ENCODE results near the gene GAD1. TPM values are rescaled to one million over a fixed set of nuclear protein-coding genes. Genes with fewer than 3 reads are reported as not detected.

The GAD1 gene
- total and polyA plus RNA-seq, 2 of the 8 experiments (the other 6 are each of a cell fraction or from before 2014, with no cell fraction given): 0.65 to 1.0 TPM

- H3K56ac ChIP-seq (replicated peaks; ENCODE audit: insufficient read length, low read depth, low read length): no peak overlapping the region
- no peaks in the 10 kb centered on the region for H3K27me3 ChIP-seq (replicated peaks in 1 of 4; ENCODE audit: control insufficient read depth in 3 of 4, extremely low read depth in 1 of 4, insufficient read depth in 3 of 4, low read length in 3 of 4)
- no peaks in the 10 kb centered on the region for H3K23me2 ChIP-seq (ENCODE audit: low read depth, low read length)
- H2BK15ac ChIP-seq (ENCODE audit: low read length): no peak overlapping the region
- no peak for DNase-seq (ENCODE audit: low read depth in 1 of 2, low spot score in 2 of 2)
- H4K20me1 ChIP-seq (replicated peaks in 1 of 2; ENCODE audit: control insufficient read depth in 1 of 2, insufficient read depth in 2 of 2, low read length in 2 of 2): no peaks in the 10 kb centered on the region
- no peak overlapping the region for H4K91ac ChIP-seq (replicated peaks; ENCODE audit: insufficient read length, low read length)
- no peaks in the 10 kb centered on the region for H3K79me1 ChIP-seq (ENCODE audit: low read depth, low read length)
- TF ChIP-seq, protein P1, sequence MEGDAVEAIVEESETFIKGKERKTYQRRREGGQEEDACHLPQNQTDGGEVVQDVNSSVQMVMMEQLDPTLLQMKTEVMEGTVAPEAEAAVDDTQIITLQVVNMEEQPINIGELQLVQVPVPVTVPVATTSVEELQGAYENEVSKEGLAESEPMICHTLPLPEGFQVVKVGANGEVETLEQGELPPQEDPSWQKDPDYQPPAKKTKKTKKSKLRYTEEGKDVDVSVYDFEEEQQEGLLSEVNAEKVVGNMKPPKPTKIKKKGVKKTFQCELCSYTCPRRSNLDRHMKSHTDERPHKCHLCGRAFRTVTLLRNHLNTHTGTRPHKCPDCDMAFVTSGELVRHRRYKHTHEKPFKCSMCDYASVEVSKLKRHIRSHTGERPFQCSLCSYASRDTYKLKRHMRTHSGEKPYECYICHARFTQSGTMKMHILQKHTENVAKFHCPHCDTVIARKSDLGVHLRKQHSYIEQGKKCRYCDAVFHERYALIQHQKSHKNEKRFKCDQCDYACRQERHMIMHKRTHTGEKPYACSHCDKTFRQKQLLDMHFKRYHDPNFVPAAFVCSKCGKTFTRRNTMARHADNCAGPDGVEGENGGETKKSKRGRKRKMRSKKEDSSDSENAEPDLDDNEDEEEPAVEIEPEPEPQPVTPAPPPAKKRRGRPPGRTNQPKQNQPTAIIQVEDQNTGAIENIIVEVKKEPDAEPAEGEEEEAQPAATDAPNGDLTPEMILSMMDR (IDR thresholded peaks at IDR 0.05; ENCODE audit: control extremely low read depth in 1 of 3, insufficient read depth in 1 of 3, low read depth in 1 of 3, low read length in 3 of 3): 0 out of 4 replicates have a peak, but pooled peaks of 1 of the 3 experiments have one; percentile 1
- no peak for TF ChIP-seq NRF1 (IDR thresholded peaks at IDR 0.05; ENCODE audit: low read depth, low read length)
- H3K23ac ChIP-seq (ENCODE audit: insufficient read length): no peak overlapping the region
- 95% methylated on average over 5 of the region's 5 CpGs; no CpG with 5 or more reads in 1 of the 2 experiments for WGBS, 2 experiments (ENCODE audit: extremely low coverage in 1 of 2, insufficient coverage in 1 of 2, insufficient read length in 1 of 2, insufficient replicate concordance in 2 of 2, low coverage in 1 of 2, low lambda C conversion rate in 2 of 2, missing lambda C conversion rate in 1 of 2)
- H3K36me3 ChIP-seq (ENCODE audit: control insufficient read depth in 2 of 4, insufficient read depth in 4 of 4, low read length in 3 of 4): no peaks in the 10 kb centered on the region; a peak in 1 of 8 replicates
- no peak overlapping the region for H3K14ac ChIP-seq (ENCODE audit: insufficient read length)
- no peaks in the 10 kb centered on the region for H3K4me1 ChIP-seq (replicated peaks in 1 of 4; ENCODE audit: control insufficient read depth in 3 of 4, insufficient read depth in 4 of 4, low read length in 3 of 4)
- H2AFZ ChIP-seq (ENCODE audit: low read length): no peak overlapping the region
- no peak overlapping the region for H3K27ac ChIP-seq (ENCODE audit: low read depth, low read length)
- no peak overlapping the region for H3K4me2 ChIP-seq (ENCODE audit: insufficient read depth in 1 of 2, low read depth in 2 of 2, low read length in 2 of 2)
- H3K4me3 ChIP-seq (ENCODE audit: extremely low read depth in 1 of 4, insufficient read depth in 2 of 4, low read depth in 3 of 4, low read length in 4 of 4): no peak overlapping the region
- no peak overlapping the region for H3K9ac ChIP-seq (replicated peaks in 1 of 4; ENCODE audit: extremely low read depth in 1 of 4, low read depth in 3 of 4, low read length in 3 of 4)
- no peak overlapping the region for H4K5ac ChIP-seq (ENCODE audit: insufficient read length, low read depth, low read length)
- no peak overlapping the region for H2AK5ac ChIP-seq (ENCODE audit: low read depth, low read length)
- H4K8ac ChIP-seq (ENCODE audit: extremely low read depth, insufficient read depth, low read length): no peak overlapping the region
- H2BK5ac ChIP-seq (ENCODE audit: low read depth, low read length): no peak overlapping the region
- ChIA-PET POLR2A (ENCODE audit: partially characterized antibody) (no interaction called here), CTCF (ENCODE audit: partially characterized antibody) (interaction anchor here (1.4 kb wide), 1 partner anchor 37 kb away, joined by 3 read pairs; no protein-coding TSS in a partner anchor)
- no peak overlapping the region for H2BK12ac ChIP-seq (ENCODE audit: low read depth, low read length)
- no peaks in the 10 kb centered on the region for H3K9me3 ChIP-seq (ENCODE audit: insufficient read depth in 2 of 2, low read depth in 1 of 2, low read length in 1 of 2)
- FAIRE-seq: no peak
- no peaks in the 10 kb centered on the region for H3K79me2 ChIP-seq (ENCODE audit: control insufficient read depth in 1 of 2, insufficient read depth in 2 of 2, low read length in 2 of 2)
- H3K18ac ChIP-seq (ENCODE audit: extremely low read depth, low read length): no peak overlapping the region
- H2BK20ac ChIP-seq (ENCODE audit: low read length): no peak overlapping the region
- H3K4ac ChIP-seq (replicated peaks; ENCODE audit: insufficient read length, low read depth, low read length): no peak overlapping the region
- H2BK120ac ChIP-seq (replicated peaks; ENCODE audit: low read depth, low read length): no peak overlapping the region
These were observed 19.3 kb downstream of the GAD1 start for GRCh38 chr2:170836027-170836426.
